ENCODE results near the gene RAB40B. TPM values are rescaled to one million over a fixed set of nuclear protein-coding genes. Genes with fewer than 3 reads are reported as not detected.

RAB40B gene
- total and polyA plus RNA-seq, 4 donors: 2.9 to 12.1 (median 10.5) TPM

- no peak for TF ChIP-seq HNF4A (conservative IDR thresholded peaks at IDR 0.05)
- no peak for TF ChIP-seq TAF1 (conservative IDR thresholded peaks at IDR 0.05)
- TF ChIP-seq HNF4G (IDR thresholded peaks at IDR 0.05): no peak
- no peak for TF ChIP-seq ZBTB33 (IDR thresholded peaks at IDR 0.05)
- TF ChIP-seq YY1 (IDR thresholded peaks at IDR 0.05): no peak
Measured at GRCh38 chr17:82687871-82688270, 10.6 kb downstream of the RAB40B start (continued).

GRCh38 chr17:82687375-82687861 is 11.1 kb downstream of the RAB40B start:
- peaks cover 2 to 18% (median 8%) of the 10 kb centered on the region in 4 donors for H3K4me1 ChIP-seq (ENCODE audit: control insufficient read depth in 4 of 4, insufficient read depth in 4 of 4, low read length in 3 of 4)
- no peaks in the 10 kb centered on the region for H3K9me3 ChIP-seq (ENCODE audit: control insufficient read depth in 4 of 4, low read length in 3 of 4)
- H3K4me3 ChIP-seq (ENCODE audit: low read depth in 1 of 3, low read length in 3 of 3): no peak overlapping the region
- 69% methylated on average over 10 of the region's 10 CpGs for WGBS
- TF ChIP-seq RXRA (IDR thresholded peaks at IDR 0.05) (peak; percentile 5 to 49), FOXA1 (IDR thresholded peaks at IDR 0.05) (no peak), YY1 (IDR thresholded peaks at IDR 0.05) (peak; percentile 64), REST (IDR thresholded peaks at IDR 0.05) (peak; percentile 40), FOXA2 (IDR thresholded peaks at IDR 0.05) (peak; percentile 48), HNF4G (IDR thresholded peaks at IDR 0.05) (no peak), SP1 (IDR thresholded peaks at IDR 0.05) (peak; percentile 59), JUND (IDR thresholded peaks at IDR 0.05) (peak in 1 of 2 donors; percentile 51)
- no peak for DNase-seq (ENCODE audit: low spot score)
- peak overlapping the region in 1 of 2 donors; percentile 12 for H3K9ac ChIP-seq (ENCODE audit: low read depth in 1 of 2, low read length in 2 of 2)
- peak overlapping the region; percentile 76 to 87 for H3K27ac ChIP-seq (ENCODE audit: low read depth in 1 of 2, low read length in 2 of 2)
- no peaks in the 10 kb centered on the region for H3K36me3 ChIP-seq (ENCODE audit: control insufficient read depth in 4 of 4, insufficient read depth in 3 of 4, low read depth in 1 of 4, low read length in 3 of 4)
- no peaks in the 10 kb centered on the region for H3K27me3 ChIP-seq (ENCODE audit: control insufficient read depth in 4 of 4, insufficient read depth in 4 of 4, low read length in 3 of 4)

- H3K9me3 ChIP-seq (ENCODE audit: control insufficient read depth in 4 of 4, low read length in 3 of 4): no peaks in the 10 kb centered on the region
- no peaks in the 10 kb centered on the region for H3K27me3 ChIP-seq (ENCODE audit: control insufficient read depth in 4 of 4, insufficient read depth in 4 of 4, low read length in 3 of 4)
- no peak for DNase-seq (ENCODE audit: low spot score)
Measured at GRCh38 chr17:82686366-82687324, 11.9 kb downstream of the RAB40B start.

More at GRCh38 chr17:82686366-82687324, 11.9 kb downstream of the RAB40B start:
- peak overlapping the region; percentile 76 to 87 for H3K27ac ChIP-seq (ENCODE audit: low read depth in 1 of 2, low read length in 2 of 2)
- no peaks in the 10 kb centered on the region for H3K36me3 ChIP-seq (ENCODE audit: control insufficient read depth in 4 of 4, insufficient read depth in 3 of 4, low read depth in 1 of 4, low read length in 3 of 4)
- TF ChIP-seq NR2F2 (IDR thresholded peaks at IDR 0.05) (no peak), JUND (IDR thresholded peaks at IDR 0.05) (no peak), RAD21 (IDR thresholded peaks at IDR 0.05) (no peak), TAF1 (conservative IDR thresholded peaks at IDR 0.05) (no peak), CTCF (IDR thresholded peaks at IDR 0.05; ENCODE audit: low read depth, low read length, missing input control) (no peak), HNF4G (IDR thresholded peaks at IDR 0.05) (no peak), EGR1 (IDR thresholded peaks at IDR 0.05; ENCODE audit: low read depth in 2 of 2) (no peak), GABPA (IDR thresholded peaks at IDR 0.05 in 1 of 2, conservative IDR thresholded peaks at IDR 0.05 in 1 of 2) (no peak), HNF4A (conservative IDR thresholded peaks at IDR 0.05) (no peak), RXRA (IDR thresholded peaks at IDR 0.05) (no peak), REST (IDR thresholded peaks at IDR 0.05) (no peak), ATF3 (IDR thresholded peaks at IDR 0.05) (no peak), FOXA2 (IDR thresholded peaks at IDR 0.05) (no peak)
- H3K4me1 ChIP-seq (ENCODE audit: control insufficient read depth in 4 of 4, insufficient read depth in 4 of 4, low read length in 3 of 4): peaks cover 2 to 18% (median 8%) of the 10 kb centered on the region in 4 donors
- 85% methylated on average over 19 of the region's 19 CpGs for WGBS
- peak overlapping the region in 1 of 2 donors; percentile 24 for H3K9ac ChIP-seq (ENCODE audit: low read depth in 1 of 2, low read length in 2 of 2)
- no peak overlapping the region for H3K4me3 ChIP-seq (ENCODE audit: low read depth in 1 of 3, low read length in 3 of 3)

Measured in liver (tissue), 9 donors.